GM06990 (cell line): ENCODE data around the gene SLC7A8.

Experiments used
- DNase-seq: peaks from one replicate; pipeline ENCODE4 v3.0.0-alpha.2; 2011; ENCODE audit not compliant: insufficient read length; ENCODE audit errors: extremely low read depth
- H3K27me3 ChIP-seq: replicated peaks from 2 replicates; pipeline ENCODE4 v1.6.0; 2011; ENCODE audit warnings: low read length; ENCODE audit not compliant: control insufficient read depth, insufficient read depth
- H3K36me3 ChIP-seq: 2 replicates; pipeline ENCODE4 v1.5.1; 2011; ENCODE audit warnings: low read length; ENCODE audit not compliant: control insufficient read depth, insufficient read depth
- H3K4me3 ChIP-seq: replicated peaks from 2 replicates; pipeline ENCODE4 v1.5.1; 2011; ENCODE audit warnings: low read depth, mild to moderate bottlenecking, control low read depth, low read length
- CTCF ChIP-seq: IDR thresholded peaks from 2 replicates; pipeline ENCODE4 v1.5.1; 2011; ENCODE audit warnings: low read length, control low read depth, mild to moderate bottlenecking, inconsistent platforms; ENCODE audit not compliant: insufficient read depth, poor library complexity, severe bottlenecking

The SLC7A8 gene

GRCh38 chr14:23129759-23130316 lies 53.6 kb downstream of the SLC7A8 start:
- no peak for TF ChIP-seq CTCF
- no peak overlapping the region for H3K4me3 ChIP-seq
- H3K27me3 ChIP-seq, result no peaks in the 10 kb centered on the region; the same call in 1 of the 2 replicates
- no peak for DNase-seq
- H3K36me3 ChIP-seq, result no peaks in the 10 kb centered on the region

- TF ChIP-seq CTCF, result no peak
- Histone ChIP-seq H3K4me3 (no peak overlapping the region), H3K36me3 (no peaks in the 10 kb centered on the region), H3K27me3 (no peaks in the 10 kb centered on the region; the same call in 1 of the 2 replicates)
- no peak for DNase-seq
These were observed 54.3 kb downstream of the SLC7A8 start for GRCh38 chr14:23128969-23129758.

- Histone ChIP-seq H3K36me3 (no peaks in the 10 kb centered on the region), H3K4me3 (no peak overlapping the region), H3K27me3 (no peaks in the 10 kb centered on the region; the same call in 1 of the 2 replicates)
- no peak for DNase-seq
- no peak for TF ChIP-seq CTCF
These were observed 55.6 kb downstream of the SLC7A8 start for GRCh38 chr14:23127861-23128260.

GRCh38 chr14:23126548-23127278 lies 56.7 kb downstream of the SLC7A8 start:
- no peak for TF ChIP-seq CTCF
- DNase-seq, result no peak
- Histone ChIP-seq H3K27me3 (no peaks in the 10 kb centered on the region; the same call in 1 of the 2 replicates), H3K36me3 (no peaks in the 10 kb centered on the region), H3K4me3 (no peak overlapping the region)

- no peak for TF ChIP-seq CTCF
- H3K4me3 ChIP-seq, result no peak overlapping the region
- H3K36me3 ChIP-seq, result no peaks in the 10 kb centered on the region
- no peak for DNase-seq
- no peaks in the 10 kb centered on the region; the same call in 1 of the 2 replicates for H3K27me3 ChIP-seq
These were observed 57.4 kb downstream of the SLC7A8 start for GRCh38 chr14:23125933-23126524.
